Measurements from ENCODE around the gene TXNDC16.

DNA sequence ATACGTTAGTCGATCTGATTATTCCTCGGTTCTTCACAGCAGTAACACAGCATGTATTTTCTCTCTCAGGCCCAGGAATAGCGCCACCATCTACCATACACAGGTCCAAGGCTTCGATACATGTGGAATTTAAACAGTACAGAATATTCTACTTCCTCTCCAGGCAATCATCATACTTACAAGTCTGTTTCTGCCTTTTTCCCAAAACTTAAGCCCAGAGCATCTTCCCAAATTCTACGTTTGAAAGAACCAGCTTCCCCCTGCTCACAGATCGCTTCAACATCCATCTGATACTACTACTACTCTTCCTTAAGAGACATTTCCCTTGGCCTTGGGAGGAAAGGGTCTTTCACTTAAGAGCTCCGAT, 626 bp downstream of the TXNDC16 start:
- TF ChIP-seq POLR2A (IDR thresholded peaks at IDR 0.05): no peak
- TF ChIP-seq CTCF (IDR thresholded peaks at IDR 0.05): no peak
